Skeletal muscle satellite cell (primary cell): Measurements from ENCODE around the gene BBS2.
"Not testable (repeated sequence)": the region's sequence is repeated elsewhere in the genome, so short reads cannot be mapped to it uniquely, and the experiment has no call there.

Experiments used
- H3K27me3 ChIP-seq: 2 replicates; pipeline ENCODE4 v1.7.0; 2013; ENCODE audit warnings: low read length; ENCODE audit not compliant: control insufficient read depth, insufficient read depth
- H3K36me3 ChIP-seq: 2 replicates; pipeline ENCODE4 v1.7.0; 2013; ENCODE audit warnings: mild to moderate bottlenecking, control low read depth, low read length; ENCODE audit not compliant: insufficient read depth
- H3K4me1 ChIP-seq: 2 replicates; pipeline ENCODE4 v1.7.0; 2013; ENCODE audit warnings: low read length; ENCODE audit not compliant: control insufficient read depth, insufficient read depth
- H3K4me2 ChIP-seq: 2 replicates; pipeline ENCODE4 v1.7.0; 2013; ENCODE audit warnings: mild to moderate bottlenecking, low read length
- H3K4me3 ChIP-seq: 2 replicates; pipeline ENCODE4 v1.7.0; 2013; ENCODE audit warnings: low read length
- H3K9ac ChIP-seq: 2 replicates; pipeline ENCODE4 v1.7.0; 2013; ENCODE audit warnings: mild to moderate bottlenecking, low read depth, low read length, moderate library complexity
- H3K9me3 ChIP-seq: replicated peaks from 2 replicates; pipeline ENCODE4 v1.7.0; 2013; ENCODE audit warnings: mild to moderate bottlenecking, control low read depth, low read length

The BBS2 gene

DNA sequence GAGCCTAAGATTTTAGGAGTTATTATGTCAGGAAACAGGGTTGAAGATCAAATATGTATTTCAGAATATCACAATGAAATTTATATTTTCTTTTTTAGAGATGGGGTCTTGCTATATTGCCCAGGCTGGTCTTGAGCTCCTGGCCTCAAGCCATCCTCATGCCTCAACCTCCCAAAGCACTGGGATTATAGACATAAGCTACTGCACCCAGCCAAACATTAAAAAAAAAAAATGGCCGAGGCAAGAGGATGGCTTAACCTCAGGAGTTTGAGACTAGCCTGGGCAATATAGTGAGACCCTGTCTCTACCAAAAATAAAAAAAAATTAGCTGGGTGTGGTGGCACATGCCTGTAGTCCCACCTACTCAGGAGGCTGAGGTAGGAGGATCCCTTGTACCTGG lies 31.0 kb downstream of the BBS2 start:
- not testable (repeated sequence) for H3K27me3 ChIP-seq, H3K9ac ChIP-seq, H3K4me2 ChIP-seq, H3K4me3 ChIP-seq, H3K4me1 ChIP-seq, H3K9me3 ChIP-seq
- H3K36me3 ChIP-seq: peaks cover 33% of the 10 kb centered on the region

DNA sequence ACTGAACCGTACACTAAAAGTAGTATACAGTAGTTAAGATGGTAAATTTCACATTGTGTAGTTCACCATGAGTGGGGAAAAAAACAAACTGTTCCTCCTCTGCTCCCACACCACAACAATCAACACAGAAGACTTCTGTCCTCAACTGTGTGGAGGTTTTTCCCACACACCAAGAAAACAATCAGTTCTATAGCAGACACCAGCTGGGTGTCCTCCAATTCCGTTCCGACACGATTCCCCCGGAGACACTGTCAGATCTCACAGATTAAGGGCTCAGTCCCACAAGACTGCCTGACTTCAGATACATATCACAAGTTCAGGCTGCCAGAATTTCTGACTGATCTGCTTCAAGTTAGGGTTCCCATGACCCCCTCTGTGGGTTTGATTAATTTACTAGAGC lies 31.8 kb downstream of the BBS2 start:
- Histone ChIP-seq H3K4me2 (no peak overlapping the region), H3K36me3 (peaks cover 38% of the 10 kb centered on the region), H3K27me3 (no peaks in the 10 kb centered on the region), H3K4me3 (no peak overlapping the region), H3K9me3 (no peaks in the 10 kb centered on the region), H3K4me1 (no peaks in the 10 kb centered on the region), H3K9ac (no peak overlapping the region)

DNA sequence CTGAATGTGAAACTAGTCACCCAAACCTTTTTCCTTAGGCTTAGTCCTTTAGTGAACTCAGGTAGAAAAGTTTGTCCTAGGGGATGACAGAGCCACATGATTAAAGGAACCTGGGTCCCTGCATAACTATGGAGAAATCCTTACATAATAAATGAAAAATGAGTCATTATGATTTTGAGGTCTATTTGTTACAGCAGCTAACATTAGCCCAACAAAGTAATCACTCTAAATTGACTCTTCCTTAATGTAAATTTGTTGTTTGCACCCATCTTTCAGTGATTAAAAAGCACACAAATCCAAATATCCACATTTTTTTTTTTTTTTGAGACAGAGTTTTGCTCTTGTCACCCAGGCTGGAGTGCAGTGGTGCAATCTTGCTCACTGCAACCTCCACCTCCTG lies 36.4 kb downstream of the BBS2 start:
- H3K27me3 ChIP-seq: no peaks in the 10 kb centered on the region
- peaks cover 62% of the 10 kb centered on the region for H3K36me3 ChIP-seq
- H3K4me3 ChIP-seq: no peak overlapping the region
- no peak overlapping the region for H3K9ac ChIP-seq
- no peaks in the 10 kb centered on the region for H3K9me3 ChIP-seq
- no peak overlapping the region for H3K4me2 ChIP-seq
- H3K4me1 ChIP-seq: peaks cover 10% of the 10 kb centered on the region

DNA sequence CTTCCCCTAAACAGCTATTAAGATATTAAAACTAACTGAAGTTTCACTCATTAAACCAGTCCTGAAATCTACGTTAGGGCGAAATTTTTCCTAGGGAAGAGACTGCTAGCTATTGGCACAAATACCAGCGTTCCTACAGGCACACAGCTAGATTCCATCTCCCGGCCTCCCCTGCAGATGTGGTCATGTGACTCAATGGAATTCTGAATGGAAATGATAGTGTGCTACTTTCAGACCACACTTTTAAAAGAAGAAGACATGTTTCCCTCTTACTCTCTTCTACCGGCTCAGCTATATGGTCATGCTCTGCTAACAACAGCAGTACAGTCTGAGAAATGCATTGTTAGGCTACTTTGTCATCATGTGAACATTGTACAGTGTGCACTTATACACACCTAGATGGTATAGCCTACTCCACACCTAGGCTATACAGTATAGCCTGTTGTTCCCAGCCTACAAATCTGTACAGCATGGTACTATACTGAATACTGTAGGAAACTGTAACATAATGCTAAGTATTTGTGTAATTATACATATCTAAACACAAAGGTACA lies 37.1 kb downstream of the BBS2 start:
- Histone ChIP-seq H3K4me3 (no peak overlapping the region), H3K27me3 (no peaks in the 10 kb centered on the region), H3K9ac (no peak overlapping the region), H3K4me2 (no peak overlapping the region), H3K9me3 (no peaks in the 10 kb centered on the region), H3K36me3 (peaks cover 64% of the 10 kb centered on the region), H3K4me1 (peaks cover 11% of the 10 kb centered on the region)

DNA sequence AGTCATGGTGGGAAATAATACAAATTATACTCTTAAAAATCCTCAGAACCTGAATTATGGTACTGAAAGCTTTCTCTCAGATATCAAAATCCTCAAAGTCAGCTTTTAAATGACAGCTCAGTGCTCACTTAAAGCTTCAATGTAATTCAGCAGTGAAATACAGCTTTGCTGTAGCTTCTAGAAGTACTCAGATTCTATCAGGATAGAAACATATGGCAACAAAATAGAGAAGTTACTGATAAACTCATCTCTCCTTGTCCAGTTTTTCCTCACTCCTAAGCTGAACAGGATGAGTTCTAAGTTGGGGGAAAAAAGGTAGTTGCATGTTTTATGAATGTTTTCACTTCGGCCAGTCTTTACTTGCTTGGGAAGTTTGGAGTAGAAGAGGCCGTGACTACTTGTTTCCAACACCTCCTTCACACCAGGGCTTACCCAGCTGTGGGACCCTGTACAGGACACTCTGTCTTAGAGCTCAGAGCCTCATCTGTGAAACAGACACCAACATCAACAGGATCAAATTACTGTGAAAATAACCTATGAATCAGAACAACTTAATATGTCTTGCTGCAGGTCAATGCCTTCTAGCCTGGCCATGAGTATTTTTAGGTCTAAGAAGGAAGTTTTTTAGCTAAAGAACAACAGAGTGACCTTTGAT lies 38.2 kb downstream of the BBS2 start:
- Histone ChIP-seq H3K4me2 (no peak overlapping the region), H3K27me3 (no peaks in the 10 kb centered on the region), H3K4me1 (peaks cover 20% of the 10 kb centered on the region), H3K4me3 (no peak overlapping the region), H3K9me3 (no peaks in the 10 kb centered on the region), H3K36me3 (peaks cover 66% of the 10 kb centered on the region), H3K9ac (no peak overlapping the region)

DNA sequence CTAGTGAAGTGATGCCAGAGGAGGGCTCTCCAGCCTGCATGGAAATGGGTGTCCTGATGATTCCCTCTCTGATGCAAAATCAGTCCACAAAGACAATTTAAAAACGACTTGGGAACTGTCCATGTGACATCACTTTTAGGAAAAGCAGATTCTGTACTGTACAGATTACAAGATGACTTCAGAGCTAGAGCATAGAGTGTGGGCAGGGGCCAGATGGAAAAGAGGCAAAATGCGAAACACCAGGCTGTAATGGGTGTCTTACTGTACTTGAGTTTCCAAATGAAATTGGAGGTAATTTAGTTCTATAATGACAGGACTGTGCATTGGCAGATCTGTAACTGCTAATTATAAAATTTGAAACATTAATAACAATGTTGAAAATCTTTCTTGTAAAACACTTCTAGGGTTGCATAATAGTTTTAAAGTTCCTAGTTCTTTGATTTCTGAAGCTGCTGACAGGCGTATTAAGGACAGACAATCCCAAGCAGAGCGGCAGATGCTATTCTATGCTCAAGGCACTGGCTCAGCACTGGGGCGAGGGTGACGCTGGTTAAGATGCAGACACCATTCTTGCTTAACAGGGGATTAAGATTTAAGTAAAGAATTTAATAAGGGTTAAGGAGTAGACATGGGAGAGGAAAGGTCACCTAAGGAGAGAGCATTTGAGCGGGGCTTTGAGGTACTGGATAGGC lies 38.9 kb downstream of the BBS2 start:
- Histone ChIP-seq H3K4me1 (peaks cover 25% of the 10 kb centered on the region), H3K9ac (no peak overlapping the region), H3K9me3 (no peaks in the 10 kb centered on the region), H3K27me3 (no peaks in the 10 kb centered on the region), H3K36me3 (peaks cover 66% of the 10 kb centered on the region), H3K4me3 (no peak overlapping the region), H3K4me2 (no peak overlapping the region)

DNA sequence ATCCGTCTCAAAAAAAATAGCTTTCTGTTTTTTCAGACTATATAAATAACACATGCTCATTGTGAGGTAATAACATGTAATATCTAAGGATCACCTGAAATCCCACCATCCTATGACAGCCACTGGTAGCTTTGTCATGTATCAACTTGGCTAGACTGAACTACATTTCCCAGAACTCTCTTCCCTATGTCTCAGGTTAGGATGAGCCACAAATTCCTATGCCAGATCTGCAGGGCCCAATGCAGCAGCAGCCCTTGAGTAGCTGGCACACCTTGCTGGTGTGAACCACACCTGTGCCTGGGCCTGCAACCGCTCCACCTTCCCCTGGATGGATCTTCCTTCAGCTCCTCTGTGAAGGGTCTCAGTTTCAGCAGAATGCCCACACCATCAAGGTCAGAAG lies 40.4 kb downstream of the BBS2 start:
- H3K9ac ChIP-seq: no peak overlapping the region
- H3K9me3 ChIP-seq: no peaks in the 10 kb centered on the region
- H3K4me3 ChIP-seq: no peak overlapping the region
- H3K36me3 ChIP-seq: peaks cover 66% of the 10 kb centered on the region
- H3K27me3 ChIP-seq: no peaks in the 10 kb centered on the region
- no peak overlapping the region for H3K4me2 ChIP-seq
- H3K4me1 ChIP-seq: peaks cover 25% of the 10 kb centered on the region

DNA sequence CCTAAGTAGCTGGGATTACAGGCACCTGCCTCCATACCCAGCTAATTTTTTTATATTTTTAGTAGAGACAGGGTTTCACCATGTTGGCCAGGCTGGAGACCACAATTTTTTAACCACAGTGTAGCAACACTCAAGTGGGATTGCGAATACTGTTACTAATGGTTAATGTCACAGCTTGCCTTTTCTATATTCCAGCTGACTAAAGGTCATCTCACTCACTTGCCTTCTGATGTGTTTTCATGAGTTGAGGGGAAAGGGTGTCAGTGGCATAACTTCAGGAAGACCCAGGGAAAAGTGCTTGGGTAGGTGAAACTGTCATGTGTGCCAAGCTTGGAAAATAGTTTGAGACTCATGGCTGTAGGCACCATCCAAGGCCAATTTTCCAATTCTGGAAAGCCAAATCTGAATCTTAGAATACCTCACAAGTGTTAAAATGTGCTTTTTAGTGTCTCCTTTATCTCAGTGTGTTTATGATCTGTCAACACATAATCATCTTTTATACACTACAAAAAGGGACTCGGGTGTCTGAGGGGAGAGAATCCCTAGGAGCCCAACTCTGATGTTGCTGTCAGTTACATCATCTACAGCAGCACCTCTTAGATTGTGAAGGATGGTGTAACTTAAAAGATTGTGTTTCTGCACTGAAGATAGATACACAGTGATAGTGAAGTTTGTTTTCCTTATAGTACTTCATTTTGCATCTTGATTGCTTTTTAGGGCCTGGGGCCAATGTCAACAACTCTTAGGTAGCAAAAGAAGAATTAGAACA lies 41.4 kb downstream of the BBS2 start:
- no peaks in the 10 kb centered on the region for H3K27me3 ChIP-seq
- H3K4me3 ChIP-seq: no peak overlapping the region
- H3K9me3 ChIP-seq: no peaks in the 10 kb centered on the region
- H3K4me1 ChIP-seq: peaks cover 25% of the 10 kb centered on the region
- H3K36me3 ChIP-seq: peaks cover 64% of the 10 kb centered on the region
- no peak overlapping the region for H3K9ac ChIP-seq
- H3K4me2 ChIP-seq: no peak overlapping the region

DNA sequence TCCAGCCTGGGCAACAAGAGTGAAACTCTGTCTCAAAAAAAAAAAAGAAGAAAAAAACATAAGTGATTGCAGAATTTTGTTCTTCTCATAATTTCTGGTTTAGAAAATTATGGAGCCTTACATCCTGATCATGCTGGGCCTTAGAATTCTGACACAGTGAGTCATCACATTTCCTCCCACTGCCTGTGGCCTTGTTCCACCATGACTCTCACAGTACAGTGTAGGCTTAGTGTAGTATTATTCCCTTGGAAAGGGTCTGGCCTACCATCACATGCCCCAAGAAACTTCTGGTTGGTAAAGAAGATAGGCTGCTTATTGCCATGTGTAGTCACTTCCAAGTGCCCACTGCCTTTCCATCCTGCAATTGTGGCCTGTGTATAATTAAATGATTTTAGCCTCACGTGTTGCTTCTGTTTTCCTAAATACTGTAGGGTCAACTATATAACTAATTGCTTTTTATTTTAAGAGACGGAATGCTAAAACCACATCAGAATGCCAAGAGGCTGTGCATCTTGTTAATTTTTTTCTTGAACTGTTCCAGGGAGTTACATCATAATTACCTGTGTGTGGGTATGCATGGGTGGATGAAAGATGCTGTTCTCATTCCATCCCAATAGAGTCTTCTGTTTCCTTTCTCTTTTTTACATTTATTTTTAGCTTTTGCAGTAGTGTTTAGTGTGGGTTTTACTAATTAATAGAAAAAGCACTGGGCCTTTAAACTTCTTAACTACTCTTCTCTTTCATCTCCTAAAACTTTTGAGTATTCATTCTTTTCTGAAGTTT lies 42.5 kb downstream of the BBS2 start:
- H3K36me3 ChIP-seq: peaks cover 60% of the 10 kb centered on the region

DNA sequence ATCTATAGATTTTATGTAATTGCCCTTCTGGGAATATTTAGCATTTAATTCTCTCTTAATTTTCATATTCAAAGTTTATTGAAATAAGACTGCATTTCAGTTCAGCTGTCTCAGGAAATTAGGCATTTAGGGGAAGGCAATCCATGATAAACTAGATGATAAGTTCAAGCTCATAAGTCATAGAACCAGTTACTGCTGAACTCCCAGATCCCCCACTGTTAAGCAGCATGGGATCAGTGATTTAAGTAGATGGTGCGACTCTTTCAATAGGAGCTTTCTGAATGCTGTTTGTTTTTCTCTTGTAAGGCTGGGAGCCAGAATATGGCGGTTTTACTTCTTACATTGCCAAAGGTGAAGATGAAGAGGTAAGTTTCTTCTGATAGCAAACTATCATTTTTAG lies 44.6 kb downstream of the BBS2 start:
- Histone ChIP-seq H3K9ac (no peak overlapping the region), H3K9me3 (no peaks in the 10 kb centered on the region), H3K4me3 (no peak overlapping the region), H3K4me2 (no peak overlapping the region), H3K27me3 (no peaks in the 10 kb centered on the region), H3K4me1 (peaks cover 15% of the 10 kb centered on the region), H3K36me3 (peaks cover 68% of the 10 kb centered on the region)

More for the DNA sequence above, 42.5 kb downstream of the BBS2 start:
- Histone ChIP-seq H3K9ac (no peak overlapping the region), H3K4me2 (peak overlapping the region; percentile 6), H3K27me3 (no peaks in the 10 kb centered on the region), H3K4me1 (peaks cover 23% of the 10 kb centered on the region), H3K4me3 (no peak overlapping the region), H3K9me3 (no peaks in the 10 kb centered on the region)

DNA sequence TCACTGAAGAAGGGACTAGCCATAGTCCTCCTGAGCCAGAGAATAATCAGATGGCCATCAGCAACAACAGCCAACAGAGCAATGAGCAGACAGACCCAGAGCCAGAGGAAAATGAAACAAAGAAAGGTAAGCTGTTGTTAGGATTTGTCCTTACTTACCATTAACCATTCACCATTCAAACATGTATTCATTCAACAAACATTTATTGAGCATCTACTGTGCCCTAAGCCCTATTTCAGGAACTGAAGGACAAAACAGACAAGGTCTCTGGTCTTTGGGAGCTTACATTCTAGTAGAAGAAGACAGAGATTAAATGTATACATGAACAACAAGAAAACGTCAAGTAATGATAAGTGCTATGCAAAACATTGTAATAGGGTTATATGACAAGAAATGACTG lies 49.2 kb downstream of the BBS2 start:
- Histone ChIP-seq H3K36me3 (peaks cover 79% of the 10 kb centered on the region), H3K4me3 (no peak overlapping the region), H3K4me2 (no peak overlapping the region), H3K27me3 (no peaks in the 10 kb centered on the region), H3K4me1 (no peaks in the 10 kb centered on the region), H3K9ac (no peak overlapping the region), H3K9me3 (no peaks in the 10 kb centered on the region)
